Fibroblast of skin of left quadriceps (primary cell): ENCODE data around the gene ADAM29.
"Not testable (repeated sequence)": the region's sequence is repeated elsewhere in the genome, so short reads cannot be mapped to it uniquely, and the experiment has no call there.

Experiments
- DNase-seq, 2 experiments: peaks; one replicate each; pipeline ENCODE4 v3.0.0-alpha.2; 2013; ENCODE audit warnings: low read depth in 2 of 2

ADAM29 gene

GRCh38 chr4:174948826-174949225, 30.7 kb downstream of the ADAM29 start:
- no peak for DNase-seq

GRCh38 chr4:174972911-174973310, 54.8 kb downstream of the ADAM29 start:
- no peak for DNase-seq

- no peak for DNase-seq
Observed at GRCh38 chr4:174973336-174973735, 55.2 kb downstream of the ADAM29 start.

GRCh38 chr4:174983128-174983750, 65.1 kb downstream of the ADAM29 start:
- no peak for DNase-seq

GRCh38 chr4:174983870-174984269, 65.7 kb downstream of the ADAM29 start:
- not testable (repeated sequence) for DNase-seq

GRCh38 chr4:174989791-174990190, 71.6 kb downstream of the ADAM29 start:
- DNase-seq, result no peak

- no peak for DNase-seq
Observed at GRCh38 chr4:174993916-174994315, 75.8 kb downstream of the ADAM29 start.

GRCh38 chr4:174996079-174996478, 77.9 kb downstream of the ADAM29 start:
- DNase-seq, result no peak

GRCh38 chr4:174999407-174999806, 81.2 kb downstream of the ADAM29 start:
- DNase-seq, result no peak

GRCh38 chr4:175017751-175018150, 99.6 kb downstream of the ADAM29 start:
- no peak for DNase-seq

GRCh38 chr4:175019447-175019846, 101.3 kb downstream of the ADAM29 start:
- not testable (repeated sequence) for DNase-seq
